OCI-LY7 (cell line): ENCODE measurements around the gene TNS2.
A peak's percentile ranks its signal among the peaks of the same experiment; 100 is the strongest.

Experiments used
- EZH2phosphoT487 ChIP-seq: fragments of 200-600 bp; sonication (generic); IDR thresholded peaks from 2 replicates; pipeline ENCODE4 v1.6.1; 2018; ENCODE audit warnings: low read depth, borderline replicate concordance, mild to moderate bottlenecking, mixed run types, antibody characterized with exemption, low read length, moderate library complexity, mixed read lengths
- TF ChIP-seq, protein P1 (sequence below): fragments of 200-600 bp; sonication (generic); conservative IDR thresholded peaks from 2 replicates; pipeline ENCODE4 v1.5.1; 2014; ENCODE audit warnings: mild to moderate bottlenecking, antibody characterized with exemption, low read length, moderate library complexity, mixed read lengths

- TF ChIP-seq, protein P1, sequence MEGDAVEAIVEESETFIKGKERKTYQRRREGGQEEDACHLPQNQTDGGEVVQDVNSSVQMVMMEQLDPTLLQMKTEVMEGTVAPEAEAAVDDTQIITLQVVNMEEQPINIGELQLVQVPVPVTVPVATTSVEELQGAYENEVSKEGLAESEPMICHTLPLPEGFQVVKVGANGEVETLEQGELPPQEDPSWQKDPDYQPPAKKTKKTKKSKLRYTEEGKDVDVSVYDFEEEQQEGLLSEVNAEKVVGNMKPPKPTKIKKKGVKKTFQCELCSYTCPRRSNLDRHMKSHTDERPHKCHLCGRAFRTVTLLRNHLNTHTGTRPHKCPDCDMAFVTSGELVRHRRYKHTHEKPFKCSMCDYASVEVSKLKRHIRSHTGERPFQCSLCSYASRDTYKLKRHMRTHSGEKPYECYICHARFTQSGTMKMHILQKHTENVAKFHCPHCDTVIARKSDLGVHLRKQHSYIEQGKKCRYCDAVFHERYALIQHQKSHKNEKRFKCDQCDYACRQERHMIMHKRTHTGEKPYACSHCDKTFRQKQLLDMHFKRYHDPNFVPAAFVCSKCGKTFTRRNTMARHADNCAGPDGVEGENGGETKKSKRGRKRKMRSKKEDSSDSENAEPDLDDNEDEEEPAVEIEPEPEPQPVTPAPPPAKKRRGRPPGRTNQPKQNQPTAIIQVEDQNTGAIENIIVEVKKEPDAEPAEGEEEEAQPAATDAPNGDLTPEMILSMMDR, result peak; percentile 72
- no peak for TF ChIP-seq EZH2phosphoT487
These were observed 3.6 kb downstream of the TNS2 start for GRCh38 chr12:53053218-53054111.
